Central memory CD8-positive, alpha-beta T cell (primary cell): ENCODE measurements around the gene CA10.

ENCODE experiments used
- ATAC-seq: fragments of 150-1000 bp; cut with Tn5 transposase; replicated peaks from 2 replicates; pipeline ENCODE4 v1.10.0; 2022; ENCODE audit warnings: mild to moderate bottlenecking, moderate FRiP score, moderate number of reproducible peaks; ENCODE audit not compliant: poor library complexity, severe bottlenecking; ENCODE audit errors: extremely low read depth
- DNase-seq, 2 donors: peaks; one replicate each; pipeline ENCODE4 v3.0.0; 2021; ENCODE audit warnings: low spot score in 2 of 2
- H3K27ac Mint-ChIP-seq: one replicate; pipeline ENCODE4 v1.8.0; 2022; ENCODE audit warnings: low read depth, mild to moderate bottlenecking, moderate library complexity, mixed read lengths
- H3K27me3 Mint-ChIP-seq: one replicate; pipeline ENCODE4 v1.8.0; 2022; ENCODE audit warnings: mixed read lengths
- H3K36me3 Mint-ChIP-seq: one replicate; pipeline ENCODE4 v1.8.0; 2022; ENCODE audit warnings: mild to moderate bottlenecking, moderate library complexity, mixed read lengths; ENCODE audit not compliant: insufficient read depth
- H3K4me1 Mint-ChIP-seq: one replicate; pipeline ENCODE4 v1.8.0; 2022; ENCODE audit warnings: mixed read lengths
- H3K4me3 Mint-ChIP-seq: one replicate; pipeline ENCODE4 v1.8.0; 2022; ENCODE audit warnings: mild to moderate bottlenecking, moderate library complexity, mixed read lengths
- H3K9me3 Mint-ChIP-seq: one replicate; pipeline ENCODE4 v1.8.0; 2022; ENCODE audit warnings: mixed read lengths

The CA10 gene

DNA sequence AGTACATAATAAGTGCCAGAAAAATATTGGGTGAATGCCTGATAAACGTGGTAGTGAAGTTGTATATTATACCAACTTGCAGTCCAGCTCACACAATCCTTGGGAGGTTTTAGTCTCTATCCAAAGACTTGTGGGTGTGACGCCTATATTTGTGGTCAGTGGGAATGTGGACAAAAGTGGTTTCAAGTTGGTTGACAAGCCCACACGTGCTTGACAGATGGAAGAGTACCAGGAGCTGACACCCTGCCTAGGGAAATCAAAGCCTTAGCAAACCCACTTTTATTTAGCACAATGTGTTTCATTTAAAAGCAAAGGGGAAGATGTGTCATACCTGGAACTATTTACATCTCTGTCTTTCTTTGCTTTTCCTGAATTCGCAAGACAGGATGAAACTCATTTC is 79.0 kb downstream of the CA10 start:
- no peaks in the 10 kb centered on the region for H3K4me1 Mint-ChIP-seq
- DNase-seq (no peak), ATAC-seq (no peak)
- H3K9me3 Mint-ChIP-seq: peaks cover 13% of the 10 kb centered on the region
- no peak overlapping the region for H3K4me3 Mint-ChIP-seq
- H3K36me3 Mint-ChIP-seq: peaks cover 2% of the 10 kb centered on the region
- no peak overlapping the region for H3K27ac Mint-ChIP-seq
- no peaks in the 10 kb centered on the region for H3K27me3 Mint-ChIP-seq

DNA sequence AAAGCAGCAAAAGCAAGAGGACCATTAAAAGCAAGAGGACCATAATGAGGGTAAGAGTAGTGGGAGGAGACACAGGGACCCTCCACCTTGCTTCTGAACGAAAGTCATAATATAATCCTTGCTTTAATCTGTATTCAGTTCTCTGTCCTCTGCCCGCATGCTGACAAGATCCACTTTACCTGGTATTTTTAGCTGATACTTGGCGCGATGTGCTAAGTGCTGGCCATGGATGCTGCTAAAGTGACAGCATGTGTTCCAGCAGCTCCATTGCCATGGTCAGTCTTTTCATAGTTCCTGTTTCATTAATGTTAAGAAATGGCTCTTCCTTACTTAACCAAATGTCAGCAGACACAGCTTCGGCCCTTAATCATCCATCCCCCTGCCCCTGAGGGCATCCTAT is 86.8 kb downstream of the CA10 start:
- Mint-ChIP-seq H3K9me3 (peaks cover 6% of the 10 kb centered on the region), H3K4me1 (no peaks in the 10 kb centered on the region), H3K27me3 (no peaks in the 10 kb centered on the region), H3K27ac (no peak overlapping the region), H3K36me3 (no peaks in the 10 kb centered on the region), H3K4me3 (no peak overlapping the region)
- no peak for DNase-seq
- no peak for ATAC-seq

GRCh38 chr17:52064791-52065211 is 93.7 kb downstream of the CA10 start:
- Mint-ChIP-seq H3K4me3 (no peak overlapping the region), H3K27me3 (no peaks in the 10 kb centered on the region), H3K27ac (no peak overlapping the region), H3K36me3 (no peaks in the 10 kb centered on the region), H3K9me3 (peaks cover 21% of the 10 kb centered on the region), H3K4me1 (no peaks in the 10 kb centered on the region)
- ATAC-seq (no peak), DNase-seq (no peak)

DNA sequence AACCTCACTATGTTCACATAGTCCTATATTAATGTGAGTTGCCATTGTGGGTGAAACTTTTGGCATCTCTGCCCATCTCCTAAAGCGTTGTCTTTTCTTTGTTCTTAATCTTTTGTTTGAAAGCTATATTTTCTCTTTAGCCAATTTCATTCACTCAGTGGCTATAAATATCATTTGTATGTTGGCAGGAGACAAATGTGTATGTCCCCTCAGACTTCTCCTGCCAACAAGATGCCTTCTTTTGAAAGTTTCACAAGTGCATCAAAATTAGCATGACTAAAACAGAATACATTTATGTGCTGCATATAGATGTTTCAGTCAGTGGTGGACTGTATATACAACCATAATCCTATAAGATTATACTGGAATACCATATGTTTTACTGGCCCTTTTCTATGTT is 109.0 kb downstream of the CA10 start:
- Mint-ChIP-seq H3K36me3 (no peaks in the 10 kb centered on the region), H3K27me3 (no peaks in the 10 kb centered on the region), H3K9me3 (peaks cover 16% of the 10 kb centered on the region), H3K27ac (no peak overlapping the region), H3K4me1 (no peaks in the 10 kb centered on the region), H3K4me3 (no peak overlapping the region)
- no peak for DNase-seq
- ATAC-seq: no peak

GRCh38 chr17:52049051-52049450 is 109.5 kb downstream of the CA10 start:
- H3K4me1 Mint-ChIP-seq: no peaks in the 10 kb centered on the region
- H3K36me3 Mint-ChIP-seq: no peaks in the 10 kb centered on the region
- ATAC-seq: no peak
- no peak overlapping the region for H3K4me3 Mint-ChIP-seq
- no peak overlapping the region for H3K27ac Mint-ChIP-seq
- H3K9me3 Mint-ChIP-seq: peaks cover 16% of the 10 kb centered on the region
- DNase-seq: no peak
- no peaks in the 10 kb centered on the region for H3K27me3 Mint-ChIP-seq

- peaks cover 16% of the 10 kb centered on the region for H3K9me3 Mint-ChIP-seq
- no peaks in the 10 kb centered on the region for H3K36me3 Mint-ChIP-seq
- DNase-seq: no peak
- H3K4me3 Mint-ChIP-seq: no peak overlapping the region
- no peak overlapping the region for H3K27ac Mint-ChIP-seq
- no peaks in the 10 kb centered on the region for H3K27me3 Mint-ChIP-seq
- H3K4me1 Mint-ChIP-seq: no peaks in the 10 kb centered on the region
- ATAC-seq: no peak
Observed at GRCh38 chr17:52048137-52048898, 110.2 kb downstream of the CA10 start.

- H3K4me1 Mint-ChIP-seq: no peaks in the 10 kb centered on the region
Observed at GRCh38 chr17:52047086-52047485, 111.4 kb downstream of the CA10 start.

DNA sequence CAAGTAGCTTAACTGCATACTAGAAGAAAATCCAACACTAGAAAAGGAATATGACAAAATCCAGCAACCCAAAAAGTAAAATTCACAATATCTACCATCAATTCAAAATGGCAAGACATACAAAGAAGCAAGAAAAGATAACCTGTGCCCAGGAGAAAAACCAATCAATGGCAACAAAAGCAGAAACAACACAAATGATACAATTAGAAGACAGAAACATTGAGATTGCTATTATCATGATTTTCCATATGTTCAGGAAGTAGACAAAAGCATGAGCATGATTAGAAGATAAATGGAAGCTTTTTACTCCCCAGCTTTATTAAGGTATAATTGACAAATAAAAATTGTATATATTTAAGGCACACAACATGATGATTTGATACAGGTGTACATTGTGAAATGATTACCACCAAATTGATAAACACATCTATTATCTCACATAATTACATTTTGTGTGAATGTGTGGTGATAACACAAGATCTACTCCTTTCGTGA is 117.3 kb downstream of the CA10 start:
- ATAC-seq (no peak), DNase-seq (no peak)
- no peak overlapping the region for H3K4me3 Mint-ChIP-seq
- no peaks in the 10 kb centered on the region for H3K4me1 Mint-ChIP-seq
- no peaks in the 10 kb centered on the region for H3K9me3 Mint-ChIP-seq
- no peaks in the 10 kb centered on the region for H3K36me3 Mint-ChIP-seq
- H3K27me3 Mint-ChIP-seq: no peaks in the 10 kb centered on the region
- H3K27ac Mint-ChIP-seq: no peak overlapping the region

More at GRCh38 chr17:52047086-52047485, 111.4 kb downstream of the CA10 start:
- no peak for ATAC-seq
- no peaks in the 10 kb centered on the region for H3K36me3 Mint-ChIP-seq
- H3K27me3 Mint-ChIP-seq: no peaks in the 10 kb centered on the region
- no peak overlapping the region for H3K4me3 Mint-ChIP-seq
- H3K9me3 Mint-ChIP-seq: peaks cover 16% of the 10 kb centered on the region
- H3K27ac Mint-ChIP-seq: no peak overlapping the region
- DNase-seq: no peak

- Mint-ChIP-seq H3K4me1 (no peaks in the 10 kb centered on the region), H3K4me3 (no peak overlapping the region), H3K9me3 (no peaks in the 10 kb centered on the region), H3K27me3 (no peaks in the 10 kb centered on the region), H3K36me3 (no peaks in the 10 kb centered on the region), H3K27ac (no peak overlapping the region)
- ATAC-seq (no peak), DNase-seq (no peak)
Observed at GRCh38 chr17:52036416-52036815, 122.1 kb downstream of the CA10 start.

- DNase-seq (no peak), ATAC-seq (no peak)
- no peak overlapping the region for H3K27ac Mint-ChIP-seq
- H3K4me1 Mint-ChIP-seq: no peaks in the 10 kb centered on the region
- H3K4me3 Mint-ChIP-seq: no peak overlapping the region
- H3K9me3 Mint-ChIP-seq: no peaks in the 10 kb centered on the region
- no peaks in the 10 kb centered on the region for H3K36me3 Mint-ChIP-seq
- H3K27me3 Mint-ChIP-seq: no peaks in the 10 kb centered on the region
Observed at GRCh38 chr17:52035336-52035915, 123.1 kb downstream of the CA10 start.

DNA sequence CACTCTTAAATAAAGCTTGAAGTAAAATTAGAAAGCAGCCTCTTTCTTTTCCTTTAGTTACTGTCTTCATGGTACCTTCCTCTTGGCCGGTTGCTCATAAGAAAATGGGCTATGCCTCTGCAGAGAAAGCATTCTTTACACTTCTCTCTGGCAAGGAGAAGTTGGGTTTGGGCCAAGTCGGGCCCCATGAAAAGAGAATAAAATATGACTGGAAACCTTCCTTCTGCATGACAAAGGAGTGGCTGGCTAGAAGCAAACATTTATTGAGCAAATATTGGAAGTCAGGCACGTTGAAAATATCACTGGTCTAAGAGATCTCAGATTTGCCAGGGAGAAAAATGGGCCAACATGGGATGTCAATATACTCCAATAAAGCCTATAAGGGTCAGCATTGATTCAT is 126.1 kb downstream of the CA10 start:
- Mint-ChIP-seq H3K36me3 (no peaks in the 10 kb centered on the region), H3K27ac (no peak overlapping the region), H3K9me3 (peaks cover 6% of the 10 kb centered on the region), H3K4me1 (no peaks in the 10 kb centered on the region), H3K4me3 (no peak overlapping the region), H3K27me3 (no peaks in the 10 kb centered on the region)
- DNase-seq: no peak
- ATAC-seq: no peak

GRCh38 chr17:52030052-52030451 is 128.5 kb downstream of the CA10 start:
- Mint-ChIP-seq H3K9me3 (peaks cover 6% of the 10 kb centered on the region), H3K4me3 (no peak overlapping the region), H3K27ac (no peak overlapping the region), H3K36me3 (no peaks in the 10 kb centered on the region), H3K27me3 (no peaks in the 10 kb centered on the region), H3K4me1 (no peaks in the 10 kb centered on the region)
- DNase-seq (no peak), ATAC-seq (no peak)

- ATAC-seq (no peak), DNase-seq (no peak)
- Mint-ChIP-seq H3K27ac (no peak overlapping the region), H3K9me3 (peaks cover 6% of the 10 kb centered on the region), H3K4me3 (no peak overlapping the region), H3K36me3 (no peaks in the 10 kb centered on the region), H3K4me1 (no peaks in the 10 kb centered on the region), H3K27me3 (no peaks in the 10 kb centered on the region)
Observed at GRCh38 chr17:52027620-52028295, 130.8 kb downstream of the CA10 start.
